Esophagus muscularis mucosa (tissue), 4 donors: ENCODE measurements around the gene VPS52. TPM values are rescaled to one million over a fixed set of nuclear protein-coding genes. Genes with fewer than 3 reads are reported as not detected.

Source experiments
- DNase-seq: peaks from one replicate; pipeline ENCODE4 v3.0.0-alpha.2; 2017; ENCODE audit errors: extremely low spot score
- H3K27ac ChIP-seq, 4 donors: fragments of 200-600 bp; sonication (generic); replicated peaks in 1 of 4; 1 replicate in 3 of 4; 2 replicates in 1 of 4; pipeline ENCODE4 v1.5.1; 2016 to 2019; ENCODE audit warnings: mild to moderate bottlenecking in 1 of 4
- H3K27me3 ChIP-seq, 4 donors: fragments of 200-600 bp; sonication (generic); one replicate each; pipeline versions ENCODE4 v1.5.1 to v1.6.0; 2016 to 2019
- H3K36me3 ChIP-seq, 4 donors: fragments of 200-600 bp; sonication (generic); one replicate each; pipeline ENCODE4 v1.5.1; 2016 to 2019
- H3K4me1 ChIP-seq, 4 donors: fragments of 200-600 bp; sonication (generic); one replicate each; pipeline ENCODE4 v1.5.1; 2016 to 2019
- H3K4me3 ChIP-seq, 4 donors: fragments of 200-600 bp; sonication (generic); 1 replicate in 2 of 4; 2 replicates in 2 of 4; pipeline ENCODE4 v1.5.1; 2016 to 2019; ENCODE audit warnings: mild to moderate bottlenecking in 4 of 4, moderate library complexity in 1 of 4
- H3K9me3 ChIP-seq, 4 donors: fragments of 200-600 bp; sonication (generic); 1 replicate in 3 of 4; 2 replicates in 1 of 4; pipeline ENCODE4 v1.5.1; 2016 to 2019
- CTCF ChIP-seq, 3 experiments: fragments of 200-600 bp in 2 of 3; fragments of 450-650 bp in 1 of 3; sonication (generic) in 2 of 3; IDR thresholded peaks; one replicate each; pipeline ENCODE4 v1.5.1; 2017 to 2019; ENCODE audit warnings: antibody characterized with exemption in 3 of 3, mild to moderate bottlenecking in 2 of 3, moderate library complexity in 1 of 3
- EP300 ChIP-seq: sonication (generic); formaldehyde crosslinking; IDR thresholded peaks from one replicate; pipeline ENCODE4 v1.6.1; 2017; ENCODE audit warnings: antibody characterized with exemption
- POLR2A ChIP-seq: fragments of 450-650 bp; IDR thresholded peaks from one replicate; pipeline ENCODE4 v1.6.1; 2017; ENCODE audit warnings: antibody characterized with exemption, moderate library complexity, mild to moderate bottlenecking, low read depth
- POLR2AphosphoS5 ChIP-seq, 2 donors: sonication (generic); formaldehyde crosslinking; IDR thresholded peaks; one replicate each; pipeline ENCODE4 v1.6.1; 2017; ENCODE audit warnings: antibody characterized with exemption in 2 of 2
- WGBS: methylation state at CpG from one replicate; pipeline ENCODE4 v1.1.5; 2018; 5-methylcytosine and 5-hydroxymethylcytosine counted together
- intact Hi-C: fragments of 100-400 bp; cut with DNase I; formaldehyde crosslinking; loops from one replicate; pipeline ENCODE4 v1.15.1; 2023
- total RNA-seq, 4 donors: library from RNA; depleted of rRNA; stranded (reverse); fragments of >200 nt; gene quantifications; one replicate each; pipeline versions ENCODE4 v1.1.0 to v1.2.1, GENCODE V29; 2016

The VPS52 gene
- total RNA-seq, 4 donors from 2014 or later: 22.5 to 34.9 (median 31.8) TPM

GRCh38 chr6:33315793-33316602, 44.3 kb upstream of the VPS52 start:
- DNase-seq: no peak
- Histone ChIP-seq H3K4me3 (no peak overlapping the region), H3K27ac (peak overlapping the region; percentile 89 to 96 (median 96)), H3K4me1 (peaks cover 53 to 85% (median 77%) of the 10 kb centered on the region in 4 donors), H3K36me3 (peaks cover 24 to 36% (median 33%) of the 10 kb centered on the region in 4 donors), H3K27me3 (no peaks in the 10 kb centered on the region), H3K9me3 (no peaks in the 10 kb centered on the region)
- intact Hi-C loops: no loop called here
- WGBS: 87% methylated on average over 15 of the region's 17 CpGs
- TF ChIP-seq EP300 (no peak), POLR2A (no peak), CTCF (IDR thresholded peaks at IDR 0.05) (no peak), POLR2AphosphoS5 (IDR thresholded peaks at IDR 0.05) (no peak)

GRCh38 chr6:33314943-33315792, 43.5 kb upstream of the VPS52 start:
- Histone ChIP-seq H3K27me3 (no peaks in the 10 kb centered on the region), H3K9me3 (no peaks in the 10 kb centered on the region), H3K4me3 (peak overlapping the region; percentile 59 to 96 (median 89)), H3K27ac (peak overlapping the region; percentile 88 to 96 (median 96)), H3K36me3 (peaks cover 16 to 35% (median 33%) of the 10 kb centered on the region in 4 donors), H3K4me1 (peaks cover 45 to 82% (median 73%) of the 10 kb centered on the region in 4 donors)
- DNase-seq: no peak
- TF ChIP-seq POLR2AphosphoS5 (IDR thresholded peaks at IDR 0.05): peak in 1 of 2 donors; percentile 7
- no peak for TF ChIP-seq CTCF (IDR thresholded peaks at IDR 0.05)
- intact Hi-C loops: loop anchor here (5.0 kb wide), 1 partner anchor 43 kb away; the partner anchor contains the start of genes RPS18 and VPS52
- WGBS: 48% methylated on average over 22 of the region's 47 CpGs

- Histone ChIP-seq H3K27me3 (no peaks in the 10 kb centered on the region), H3K27ac (peak overlapping the region; percentile 88 to 96 (median 96)), H3K4me1 (peaks cover 40 to 76% (median 67%) of the 10 kb centered on the region in 4 donors), H3K4me3 (peak overlapping the region; percentile 59 to 96 (median 89)), H3K9me3 (no peaks in the 10 kb centered on the region), H3K36me3 (peaks cover 9 to 34% (median 30%) of the 10 kb centered on the region in 4 donors)
- intact Hi-C loops: loop anchor here (5.0 kb wide), 1 partner anchor 42 kb away; the partner anchor contains the start of genes RPS18 and VPS52
- WGBS: 3% methylated on average over 8 of the region's 10 CpGs
- TF ChIP-seq CTCF (IDR thresholded peaks at IDR 0.05) (no peak), POLR2A (no peak), POLR2AphosphoS5 (IDR thresholded peaks at IDR 0.05) (peak; percentile 2 to 13), EP300 (no peak)
- DNase-seq: peak; percentile 93
Measured at GRCh38 chr6:33314515-33314942, 42.9 kb upstream of the VPS52 start.

- Histone ChIP-seq H3K27me3 (no peaks in the 10 kb centered on the region), H3K4me3 (peak within 1 kb of the TSS; percentile 59 to 96 (median 89)), H3K4me1 (peaks cover 40 to 70% (median 61%) of the 10 kb centered on the region in 4 donors), H3K36me3 (peaks cover 3 to 28% (median 25%) of the 10 kb centered on the region in 4 donors), H3K27ac (peak within 1 kb of the TSS; percentile 88 to 96 (median 96)), H3K9me3 (no peaks in the 10 kb centered on the region)
- intact Hi-C loops: loop anchor here (5.0 kb wide), 1 partner anchor 42 kb away; the partner anchor contains the start of genes RPS18 and VPS52
- 0% methylated on average over 28 of the region's 47 CpGs for WGBS
- no peak for DNase-seq
- TF ChIP-seq POLR2A (no peak), POLR2AphosphoS5 (IDR thresholded peaks at IDR 0.05) (peak; percentile 70 to 78), EP300 (no peak), CTCF (IDR thresholded peaks at IDR 0.05) (no peak)
Measured at GRCh38 chr6:33313709-33314514, 42.2 kb upstream of the VPS52 start, which contains the start of gene TAPBP. TAPBP (minus strand) TSS chr6:33314078; CDS start chr6:33314041, 37 bp downstream.
